Ascending aorta (tissue), 2 donors: ENCODE results near the gene CXCR4. TPM values are rescaled to one million over a fixed set of nuclear protein-coding genes. Genes with fewer than 3 reads are reported as not detected.

Experiments
- DNase-seq, 2 donors: peaks; one replicate each; pipeline ENCODE4 v3.0.0-alpha.2; 2019; ENCODE audit warnings: low spot score in 2 of 2
- H3K27ac ChIP-seq, 2 donors: fragments of 200-600 bp; sonication (generic); one replicate each; pipeline ENCODE4 v1.5.1; 2016 to 2017; ENCODE audit warnings: mild to moderate bottlenecking in 1 of 2
- H3K27me3 ChIP-seq: fragments of 200-600 bp; sonication (generic); one replicate; pipeline ENCODE4 v1.5.1; 2017
- H3K36me3 ChIP-seq, 2 donors: fragments of 200-600 bp; sonication (generic); one replicate each; pipeline ENCODE4 v1.5.1; 2016
- H3K4me1 ChIP-seq, 2 donors: fragments of 200-600 bp; sonication (generic); one replicate each; pipeline ENCODE4 v1.5.1; 2016 to 2017; ENCODE audit warnings: mild to moderate bottlenecking in 1 of 2
- H3K4me3 ChIP-seq, 2 donors: fragments of 200-600 bp; sonication (generic); one replicate each; pipeline ENCODE4 v1.5.1; 2016 to 2017; ENCODE audit warnings: mild to moderate bottlenecking in 1 of 2
- H3K9me3 ChIP-seq, 2 donors: fragments of 200-600 bp; sonication (generic); one replicate each; pipeline ENCODE4 v1.5.1; 2016
- intact Hi-C: fragments of 100-400 bp; cut with DNase I; formaldehyde crosslinking; loops from one replicate; pipeline ENCODE4 v1.15.1; 2023
- total RNA-seq: library from RNA; depleted of rRNA; stranded (reverse); fragments of >200 nt; gene quantifications from one replicate; pipeline ENCODE4 v1.1.0, GENCODE V29; 2016
- TF ChIP-seq, protein P1 (sequence below), 3 experiments: fragments of 200-600 bp in 2 of 3; fragments of 450-650 bp in 1 of 3; sonication (generic) in 2 of 3; IDR thresholded peaks; one replicate each; pipeline ENCODE4 v1.5.1; 2016 to 2019; ENCODE audit warnings: antibody characterized with exemption in 3 of 3, mild to moderate bottlenecking in 1 of 3, moderate library complexity in 1 of 3

The CXCR4 gene
- total RNA-seq, 1 donor from 2014 or later, result 15.5 TPM

DNA sequence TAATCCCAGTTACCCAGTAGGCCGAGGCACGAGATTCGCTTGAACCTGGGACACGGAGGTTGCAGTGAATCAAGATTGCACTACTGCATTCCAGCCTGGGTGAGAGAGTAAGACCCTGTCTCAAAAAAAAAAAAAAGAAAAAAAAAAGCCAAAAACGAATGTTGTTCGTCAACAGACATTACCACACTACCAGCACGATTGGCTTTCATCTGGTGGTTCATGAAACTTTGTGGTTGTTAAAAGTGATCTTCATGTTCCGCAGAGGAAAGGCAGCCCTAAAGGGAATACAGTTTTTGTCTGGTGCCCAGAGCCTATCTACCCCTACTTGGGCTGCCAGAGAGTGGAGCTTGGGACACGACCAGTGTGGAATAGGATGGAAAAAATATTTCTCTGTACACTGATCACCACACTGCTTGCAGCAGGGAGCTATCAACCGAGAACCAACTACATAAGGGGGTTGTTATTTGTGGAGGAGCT lies 13.6 kb upstream of the CXCR4 start:
- TF ChIP-seq, protein P1, sequence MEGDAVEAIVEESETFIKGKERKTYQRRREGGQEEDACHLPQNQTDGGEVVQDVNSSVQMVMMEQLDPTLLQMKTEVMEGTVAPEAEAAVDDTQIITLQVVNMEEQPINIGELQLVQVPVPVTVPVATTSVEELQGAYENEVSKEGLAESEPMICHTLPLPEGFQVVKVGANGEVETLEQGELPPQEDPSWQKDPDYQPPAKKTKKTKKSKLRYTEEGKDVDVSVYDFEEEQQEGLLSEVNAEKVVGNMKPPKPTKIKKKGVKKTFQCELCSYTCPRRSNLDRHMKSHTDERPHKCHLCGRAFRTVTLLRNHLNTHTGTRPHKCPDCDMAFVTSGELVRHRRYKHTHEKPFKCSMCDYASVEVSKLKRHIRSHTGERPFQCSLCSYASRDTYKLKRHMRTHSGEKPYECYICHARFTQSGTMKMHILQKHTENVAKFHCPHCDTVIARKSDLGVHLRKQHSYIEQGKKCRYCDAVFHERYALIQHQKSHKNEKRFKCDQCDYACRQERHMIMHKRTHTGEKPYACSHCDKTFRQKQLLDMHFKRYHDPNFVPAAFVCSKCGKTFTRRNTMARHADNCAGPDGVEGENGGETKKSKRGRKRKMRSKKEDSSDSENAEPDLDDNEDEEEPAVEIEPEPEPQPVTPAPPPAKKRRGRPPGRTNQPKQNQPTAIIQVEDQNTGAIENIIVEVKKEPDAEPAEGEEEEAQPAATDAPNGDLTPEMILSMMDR (IDR thresholded peaks at IDR 0.05), result no peak
- Histone ChIP-seq H3K36me3 (no peaks in the 10 kb centered on the region), H3K27ac (no peak overlapping the region), H3K4me1 (no peaks in the 10 kb centered on the region), H3K4me3 (no peak overlapping the region), H3K9me3 (no peaks in the 10 kb centered on the region), H3K27me3 (no peaks in the 10 kb centered on the region)
- intact Hi-C loops, result no loop called here
- no peak for DNase-seq

DNA sequence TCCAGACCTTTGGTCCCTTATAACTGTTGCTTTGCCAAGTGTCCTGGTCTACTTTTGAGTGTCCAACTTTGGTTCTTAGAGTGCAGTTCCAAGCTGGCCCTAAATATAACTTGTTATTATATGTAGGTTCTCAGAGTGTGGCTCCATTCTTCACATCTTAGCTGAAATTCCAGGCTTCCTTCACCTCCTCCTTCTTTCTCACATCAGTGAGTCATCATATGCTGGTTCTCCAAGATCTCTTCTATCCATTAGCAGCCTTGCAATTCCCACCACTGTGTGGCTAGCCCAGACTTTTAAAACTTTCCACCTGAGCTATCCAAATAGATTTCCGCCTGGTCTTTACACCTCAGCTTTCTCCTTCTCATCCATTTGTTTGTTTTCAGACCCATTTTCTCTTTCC lies 12.6 kb upstream of the CXCR4 start:
- Histone ChIP-seq H3K4me1 (no peaks in the 10 kb centered on the region), H3K9me3 (no peaks in the 10 kb centered on the region), H3K27ac (no peak overlapping the region), H3K27me3 (no peaks in the 10 kb centered on the region), H3K36me3 (no peaks in the 10 kb centered on the region), H3K4me3 (no peak overlapping the region)
- intact Hi-C loops, result no loop called here
- no peak for DNase-seq
- TF ChIP-seq, protein P1 (IDR thresholded peaks at IDR 0.05), result no peak

DNA sequence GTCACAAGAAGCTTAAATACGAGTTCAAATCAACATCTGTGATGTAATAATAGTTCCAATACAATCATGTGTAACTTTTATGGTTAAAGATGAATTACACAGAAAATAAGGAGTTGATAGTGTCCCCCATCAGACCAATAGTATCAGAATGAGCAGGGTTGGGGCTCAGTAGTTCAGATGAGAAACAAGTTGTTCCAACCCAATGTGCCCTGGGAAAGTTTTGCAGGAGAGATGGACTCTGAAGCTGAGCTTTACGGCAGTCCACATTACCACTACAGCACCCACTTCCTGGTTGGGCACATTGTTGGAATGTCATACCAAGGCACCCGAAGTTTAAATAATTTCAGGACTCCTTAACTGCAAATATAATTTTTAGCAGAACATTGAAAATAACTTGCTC lies 12.1 kb upstream of the CXCR4 start:
- H3K27me3 ChIP-seq, result no peaks in the 10 kb centered on the region
- no peaks in the 10 kb centered on the region for H3K9me3 ChIP-seq
- H3K36me3 ChIP-seq, result no peaks in the 10 kb centered on the region
- no peak for DNase-seq
- no peaks in the 10 kb centered on the region for H3K4me1 ChIP-seq
- TF ChIP-seq, protein P1 (IDR thresholded peaks at IDR 0.05), result no peak
- intact Hi-C loops, result no loop called here
- no peak overlapping the region for H3K4me3 ChIP-seq
- no peak overlapping the region for H3K27ac ChIP-seq

DNA sequence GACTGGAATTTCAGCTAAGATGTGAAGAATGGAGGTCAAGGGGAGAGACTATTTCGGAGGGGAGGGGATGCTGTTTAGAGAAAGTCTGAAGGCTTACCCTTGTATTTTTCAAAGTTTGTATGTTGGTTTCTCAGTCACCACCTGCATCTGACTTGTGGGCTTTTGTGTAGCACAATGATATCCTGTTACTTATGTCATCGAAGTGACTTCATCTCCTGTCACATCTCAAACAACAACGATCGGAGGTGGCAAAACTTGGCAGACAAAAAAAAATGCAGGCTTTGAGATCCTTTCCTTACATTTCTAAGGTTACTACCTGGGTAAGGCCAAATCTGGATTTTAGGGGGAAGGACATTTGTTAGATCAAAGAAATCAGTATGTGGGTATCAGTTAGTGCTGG lies 11.7 kb upstream of the CXCR4 start:
- intact Hi-C loops, result no loop called here

DNA sequence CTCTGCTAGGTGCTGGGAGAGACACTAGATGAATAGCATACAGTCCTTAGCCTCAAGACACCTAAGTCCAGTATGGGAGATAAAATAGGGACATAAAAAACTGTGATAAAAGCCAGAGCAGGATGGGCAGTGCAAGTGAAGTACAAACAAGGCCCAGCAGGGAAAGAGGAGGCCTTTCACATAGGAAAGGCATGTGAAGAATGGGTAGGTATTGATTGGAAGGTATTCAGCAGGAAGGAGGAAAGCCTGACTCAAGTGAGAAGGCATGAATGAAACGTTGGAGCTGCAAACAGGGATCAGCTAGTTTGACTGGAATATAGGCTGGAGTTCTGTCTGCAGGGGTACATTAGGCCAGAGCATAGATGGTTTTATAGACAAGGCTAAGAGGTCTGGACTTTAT lies 11.0 kb upstream of the CXCR4 start:
- intact Hi-C loops, result no loop called here

More for the DNA sequence above, 11.7 kb upstream of the CXCR4 start:
- DNase-seq, result no peak
- H3K4me1 ChIP-seq, result no peaks in the 10 kb centered on the region
- H3K27ac ChIP-seq, result no peak overlapping the region
- no peaks in the 10 kb centered on the region for H3K27me3 ChIP-seq
- TF ChIP-seq, protein P1 (IDR thresholded peaks at IDR 0.05), result no peak
- no peaks in the 10 kb centered on the region for H3K9me3 ChIP-seq
- H3K36me3 ChIP-seq, result no peaks in the 10 kb centered on the region
- no peak overlapping the region for H3K4me3 ChIP-seq

More for the DNA sequence above, 11.0 kb upstream of the CXCR4 start:
- H3K27ac ChIP-seq, result no peak overlapping the region
- no peak overlapping the region for H3K4me3 ChIP-seq
- no peaks in the 10 kb centered on the region for H3K4me1 ChIP-seq
- DNase-seq, result no peak
- H3K9me3 ChIP-seq, result no peaks in the 10 kb centered on the region
- no peaks in the 10 kb centered on the region for H3K27me3 ChIP-seq
- no peaks in the 10 kb centered on the region for H3K36me3 ChIP-seq
- TF ChIP-seq, protein P1 (IDR thresholded peaks at IDR 0.05), result no peak
